OCI-M2 (cell line): ENCODE data around the gene ASIC4.

Experiments
- DNase-seq: peaks from one replicate; lab custom pipeline; 2025; ENCODE audit not compliant: unreplicated experiment; lab: John Stamatoyannopoulos, UW

The ASIC4 gene

DNA sequence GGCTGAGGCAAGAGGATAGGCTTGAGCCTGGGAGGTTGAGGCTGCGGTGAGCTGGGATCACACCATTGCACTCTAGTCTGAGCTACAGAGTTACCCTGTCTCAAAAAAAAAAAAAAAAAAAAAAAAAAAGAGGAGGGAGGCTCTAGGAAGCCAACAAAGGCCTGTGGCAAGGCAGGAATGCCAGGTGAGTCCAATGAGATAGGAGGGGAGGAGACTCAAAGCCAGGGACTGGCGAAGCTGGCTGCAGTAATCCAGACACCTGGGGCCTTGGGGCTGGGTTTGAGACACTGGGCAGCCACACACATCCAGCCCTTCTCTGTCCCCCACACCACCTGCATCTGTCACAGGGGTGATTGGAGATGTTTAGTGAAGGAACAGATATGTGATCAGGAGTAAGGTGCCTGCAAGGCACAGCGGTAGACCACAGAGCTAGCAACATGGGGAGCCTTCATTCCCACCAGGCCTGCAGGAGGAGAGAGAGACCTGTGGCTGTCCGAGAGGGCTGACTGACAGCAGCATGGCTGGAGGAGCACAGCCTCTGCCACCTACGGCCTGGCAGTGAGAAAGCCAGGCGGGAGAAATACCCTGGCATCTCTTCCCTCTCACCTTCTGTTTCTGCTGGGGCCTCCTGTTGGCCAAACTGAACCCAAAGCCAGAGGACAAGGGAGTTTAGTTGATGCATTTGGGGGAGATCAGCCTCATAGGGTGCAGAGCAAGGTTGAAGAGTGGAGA lies 19.8 kb downstream of the ASIC4 start:
- DNase-seq: no peak

DNA sequence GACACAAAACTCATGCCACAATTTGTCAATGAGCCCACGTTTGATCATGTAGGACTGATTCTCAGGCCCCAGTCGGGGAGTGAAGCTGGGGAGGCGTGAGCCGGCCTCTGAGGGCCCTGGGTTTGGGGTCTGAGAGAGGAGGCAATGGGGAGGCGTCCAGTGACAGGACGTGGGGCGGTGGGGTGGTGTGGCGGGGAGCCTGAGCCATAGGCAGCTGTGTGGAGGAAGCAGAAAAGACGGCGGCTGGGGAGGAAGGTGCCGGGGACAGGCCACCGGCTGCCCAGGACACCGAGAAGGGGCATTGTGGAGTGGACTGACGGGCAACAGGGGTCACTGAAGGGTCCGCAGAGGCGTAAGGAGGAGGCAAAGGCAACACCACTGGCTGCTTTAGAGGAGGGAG lies 22.1 kb downstream of the ASIC4 start:
- no peak for DNase-seq

DNA sequence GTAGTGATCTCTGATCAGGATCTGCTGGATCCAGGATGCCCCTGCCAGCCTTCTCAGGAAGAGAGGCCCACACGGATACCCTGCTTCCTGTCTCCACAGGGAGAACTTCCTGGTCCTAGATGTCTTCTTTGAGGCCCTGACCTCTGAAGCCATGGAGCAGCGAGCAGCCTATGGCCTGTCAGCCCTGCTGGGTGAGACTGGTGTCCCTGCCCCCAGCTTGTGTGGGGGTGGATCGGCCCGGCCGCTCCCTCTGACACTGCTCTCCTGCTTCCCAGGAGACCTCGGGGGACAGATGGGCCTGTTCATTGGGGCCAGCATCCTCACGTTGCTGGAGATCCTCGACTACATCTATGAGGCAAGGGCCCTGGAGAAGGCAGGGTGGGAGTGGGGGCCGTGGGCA lies 22.7 kb downstream of the ASIC4 start:
- DNase-seq: no peak

DNA sequence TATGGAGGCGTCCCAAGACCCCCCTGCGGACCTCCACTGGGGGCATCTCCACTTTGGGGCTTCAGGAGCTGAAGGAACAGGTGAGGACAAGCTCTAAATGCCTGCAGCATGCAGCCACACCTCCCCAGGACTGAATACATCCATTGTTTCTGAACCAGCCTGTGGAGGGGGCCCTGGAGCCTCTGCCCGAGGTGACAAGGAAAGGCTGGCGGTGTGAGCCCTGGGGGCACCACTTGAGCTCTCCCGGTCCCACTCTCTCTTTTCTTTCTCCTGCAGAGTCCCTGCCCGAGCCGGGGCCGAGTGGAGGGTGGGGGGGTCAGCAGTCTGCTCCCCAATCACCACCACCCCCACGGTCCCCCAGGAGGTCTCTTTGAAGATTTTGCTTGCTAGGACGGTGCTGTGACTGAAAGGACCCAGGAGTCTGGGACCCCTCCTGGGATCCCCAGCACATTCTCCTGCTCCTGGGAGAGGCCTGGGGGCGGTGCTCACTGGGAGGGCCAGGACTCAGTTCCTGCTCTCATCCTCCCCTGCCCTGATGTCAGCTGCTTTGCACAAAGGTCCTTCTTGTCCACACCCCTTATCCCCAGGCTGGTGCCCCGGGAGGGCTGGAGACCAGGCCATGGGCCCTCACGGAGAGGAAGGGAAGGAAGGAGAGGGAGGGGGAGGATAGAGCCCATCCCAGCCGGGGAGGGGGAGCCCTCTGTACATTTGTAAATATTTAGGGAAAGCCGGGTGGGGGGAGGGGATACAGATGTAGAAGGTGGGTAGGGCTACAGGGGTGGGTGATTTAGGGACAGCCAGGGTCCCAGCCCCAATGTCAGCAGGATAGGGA lies 23.6 kb downstream of the ASIC4 start:
- no peak for DNase-seq

DNA sequence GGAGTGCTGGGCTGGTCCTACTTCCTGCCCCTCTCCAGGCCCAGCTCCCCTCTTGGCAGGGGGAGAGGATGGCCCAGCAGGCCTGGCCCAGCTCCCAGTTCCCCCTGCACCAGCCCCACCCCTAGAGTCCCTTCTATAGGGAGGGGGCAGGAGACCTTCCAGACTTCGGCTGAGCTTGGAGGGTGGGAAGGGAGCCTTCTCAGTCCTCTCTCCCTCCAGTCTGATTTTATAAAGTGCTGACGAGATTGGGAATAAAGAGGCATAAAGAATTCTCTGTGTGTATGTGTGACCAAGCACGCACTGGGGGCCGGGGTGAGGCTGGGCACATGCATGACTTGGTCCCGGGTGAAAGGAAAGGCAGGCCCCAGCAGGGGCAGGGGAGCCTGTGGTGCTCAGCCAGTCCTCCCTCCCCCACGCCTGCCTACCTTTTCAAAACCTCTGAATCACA lies 24.2 kb downstream of the ASIC4 start:
- DNase-seq: no peak

DNA sequence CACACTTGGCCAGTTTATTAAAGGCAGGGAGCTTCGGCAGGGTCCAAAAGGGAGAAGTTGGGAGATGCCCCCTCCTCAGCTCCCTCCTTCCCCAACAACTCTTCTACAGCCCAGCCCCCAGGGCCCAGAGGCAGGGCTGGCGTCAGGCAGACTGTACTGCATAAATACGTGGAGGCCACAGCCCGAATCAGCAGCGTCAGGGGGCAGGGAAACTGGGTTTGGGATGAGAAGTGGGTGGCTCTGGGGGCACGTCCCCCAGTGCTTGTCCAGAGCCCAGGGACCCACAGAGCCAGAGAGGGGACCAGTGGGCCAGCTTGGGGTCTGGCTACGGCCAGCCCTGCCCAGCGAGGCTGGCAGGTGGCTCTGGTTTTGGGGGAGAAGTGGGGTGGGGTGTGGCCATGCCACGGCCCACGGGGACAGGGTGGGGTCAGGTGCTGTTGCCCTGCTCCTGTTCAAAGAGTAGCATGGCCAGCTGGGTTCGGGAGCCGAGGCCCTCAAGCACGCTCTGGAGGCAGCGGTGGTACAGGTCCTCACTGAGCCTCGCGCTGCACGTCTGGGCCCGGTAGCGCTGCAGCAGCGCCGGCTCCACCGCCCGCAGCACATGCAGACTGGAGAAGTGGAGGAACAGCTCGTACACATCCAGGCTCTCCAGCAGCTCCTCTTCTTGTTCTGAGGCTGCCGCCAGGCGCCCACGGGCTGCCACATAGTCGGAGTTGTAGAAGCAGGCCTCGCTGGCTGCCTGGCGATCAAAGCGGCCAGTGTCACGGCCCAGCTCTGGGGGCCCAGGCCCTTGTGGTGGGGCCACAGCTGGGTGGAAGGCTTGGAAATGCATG lies 24.9 kb downstream of the ASIC4 start:
- no peak for DNase-seq

DNA sequence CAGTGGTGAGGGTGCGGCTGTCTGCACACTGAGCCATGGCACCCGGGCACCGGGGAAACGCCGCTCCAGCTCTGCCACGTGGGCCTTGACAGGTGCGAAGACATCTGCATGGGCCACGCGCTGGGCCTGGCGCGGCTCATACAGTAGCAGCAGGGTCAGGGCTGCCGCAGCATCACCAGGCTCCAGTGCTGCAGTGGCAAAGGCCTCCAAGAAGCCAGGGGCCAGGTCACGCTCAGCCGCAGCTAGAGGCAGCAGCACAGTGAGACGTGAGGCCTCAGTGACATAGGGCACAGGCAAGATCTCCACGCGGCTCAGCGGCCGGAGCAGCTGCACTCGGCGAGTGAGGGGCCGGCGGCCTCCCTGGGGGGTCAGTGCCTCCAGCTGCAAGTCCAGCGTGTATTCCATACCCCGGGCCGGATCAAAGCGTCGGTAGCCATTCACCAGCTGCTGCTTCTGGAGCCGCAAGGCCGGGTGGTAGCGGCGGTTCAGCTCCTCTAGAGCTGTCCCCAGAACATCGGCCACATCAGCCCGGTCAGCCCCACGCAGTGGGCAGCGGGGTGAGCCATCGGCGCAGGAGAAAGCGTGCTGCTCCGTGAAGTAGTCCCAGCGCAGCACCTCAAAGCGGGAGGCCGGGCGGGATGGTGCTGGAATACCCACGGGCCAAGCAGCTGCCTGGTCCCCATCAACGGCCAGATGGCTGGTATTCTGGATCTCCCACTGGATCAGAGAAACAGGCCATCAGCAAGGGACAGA lies 25.8 kb downstream of the ASIC4 start:
- DNase-seq: no peak

DNA sequence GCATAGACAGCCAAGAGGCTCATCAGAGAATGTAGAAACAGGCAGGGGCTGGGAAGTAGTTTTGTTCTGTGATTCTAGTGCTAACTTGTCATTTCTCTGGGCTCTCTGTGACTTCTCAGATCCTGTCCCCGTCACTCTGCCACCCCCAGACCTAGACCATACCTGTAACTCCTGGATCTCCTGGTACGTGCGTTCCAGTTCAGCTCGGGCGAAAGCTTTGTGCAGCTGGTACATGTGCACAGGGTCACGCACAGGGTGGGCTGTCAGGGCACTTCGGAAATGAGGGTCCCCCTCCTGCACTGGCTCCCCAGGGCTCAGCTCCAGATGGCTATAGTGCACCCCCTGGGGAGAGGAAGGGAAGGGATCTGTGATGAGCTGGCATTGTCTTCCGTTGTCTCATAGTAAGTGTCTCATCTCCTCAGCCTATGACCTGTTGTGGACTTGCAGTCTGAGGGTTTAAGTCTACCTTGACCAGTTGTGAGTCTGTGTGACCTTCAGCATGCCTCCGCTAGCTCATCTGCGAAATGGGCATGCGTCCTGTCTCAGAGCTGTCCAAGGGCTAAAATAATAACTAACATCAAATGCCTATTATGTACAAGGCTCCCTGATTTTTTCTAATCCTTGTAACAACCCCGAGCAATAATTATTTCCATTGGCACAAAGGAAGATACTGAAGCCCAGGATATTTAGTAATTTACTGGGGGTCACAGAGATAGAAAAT lies 26.7 kb downstream of the ASIC4 start:
- no peak for DNase-seq

DNA sequence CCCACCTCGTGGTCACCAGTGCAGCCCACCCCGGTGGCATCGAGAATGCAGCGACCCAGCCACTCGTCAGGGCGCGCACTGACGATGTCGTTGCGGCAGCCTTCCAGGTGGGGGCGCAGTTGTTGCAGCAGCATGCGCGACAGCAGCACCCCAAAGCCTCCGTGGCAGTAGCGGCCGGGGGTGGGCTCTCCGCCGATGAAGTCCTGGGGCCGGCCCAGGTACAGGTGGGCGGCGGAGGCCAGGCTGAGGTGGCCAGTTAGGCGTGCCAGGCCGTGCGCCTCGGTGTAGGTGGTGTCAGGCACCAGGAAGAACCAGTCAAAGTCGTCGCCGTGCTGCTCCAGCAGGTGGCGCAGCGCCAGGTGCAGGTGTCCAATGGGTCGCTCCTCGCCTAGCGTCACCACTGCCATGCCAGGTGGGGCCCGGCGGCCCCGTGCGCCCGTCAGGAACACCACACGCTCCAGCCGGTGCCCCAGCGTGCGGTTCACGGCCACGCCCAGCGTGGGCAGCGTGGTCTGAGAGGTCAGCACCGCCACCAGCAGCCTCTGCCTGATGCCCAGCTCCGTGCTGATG lies 27.4 kb downstream of the ASIC4 start:
- no peak for DNase-seq

DNA sequence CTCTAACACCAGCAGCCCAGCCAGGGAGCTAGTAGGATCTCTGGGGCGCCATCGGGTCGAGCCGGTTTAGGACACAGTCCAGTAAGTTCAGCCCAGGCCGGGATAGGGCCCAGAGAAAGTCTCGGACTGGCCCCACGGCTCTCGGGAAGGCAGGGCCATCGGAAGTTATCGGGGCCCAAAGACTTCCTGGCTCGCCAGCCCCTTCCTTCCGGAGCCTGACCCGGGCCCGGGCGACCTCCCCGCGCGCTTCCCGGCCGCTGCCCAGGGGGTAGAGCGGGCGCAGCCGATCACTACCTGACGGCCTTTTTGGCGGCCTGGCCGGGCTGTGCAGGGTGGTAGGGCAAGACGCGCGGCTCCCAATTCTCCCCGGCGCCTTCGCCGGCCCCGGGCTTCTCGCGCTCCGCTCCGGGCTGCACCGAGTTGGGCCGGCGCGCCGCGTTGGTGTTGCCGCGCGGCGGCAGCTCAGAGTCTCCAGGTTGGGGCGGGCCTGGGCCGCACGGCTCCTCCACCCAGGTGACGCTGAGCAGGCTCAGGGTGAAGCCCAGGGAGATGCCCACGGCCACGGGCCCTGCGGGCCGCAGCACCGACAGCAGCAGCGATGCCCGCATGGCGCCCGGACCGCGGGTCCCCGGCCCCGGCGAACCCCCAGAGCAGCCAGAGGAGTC lies 28.8 kb downstream of the ASIC4 start:
- DNase-seq: no peak

DNA sequence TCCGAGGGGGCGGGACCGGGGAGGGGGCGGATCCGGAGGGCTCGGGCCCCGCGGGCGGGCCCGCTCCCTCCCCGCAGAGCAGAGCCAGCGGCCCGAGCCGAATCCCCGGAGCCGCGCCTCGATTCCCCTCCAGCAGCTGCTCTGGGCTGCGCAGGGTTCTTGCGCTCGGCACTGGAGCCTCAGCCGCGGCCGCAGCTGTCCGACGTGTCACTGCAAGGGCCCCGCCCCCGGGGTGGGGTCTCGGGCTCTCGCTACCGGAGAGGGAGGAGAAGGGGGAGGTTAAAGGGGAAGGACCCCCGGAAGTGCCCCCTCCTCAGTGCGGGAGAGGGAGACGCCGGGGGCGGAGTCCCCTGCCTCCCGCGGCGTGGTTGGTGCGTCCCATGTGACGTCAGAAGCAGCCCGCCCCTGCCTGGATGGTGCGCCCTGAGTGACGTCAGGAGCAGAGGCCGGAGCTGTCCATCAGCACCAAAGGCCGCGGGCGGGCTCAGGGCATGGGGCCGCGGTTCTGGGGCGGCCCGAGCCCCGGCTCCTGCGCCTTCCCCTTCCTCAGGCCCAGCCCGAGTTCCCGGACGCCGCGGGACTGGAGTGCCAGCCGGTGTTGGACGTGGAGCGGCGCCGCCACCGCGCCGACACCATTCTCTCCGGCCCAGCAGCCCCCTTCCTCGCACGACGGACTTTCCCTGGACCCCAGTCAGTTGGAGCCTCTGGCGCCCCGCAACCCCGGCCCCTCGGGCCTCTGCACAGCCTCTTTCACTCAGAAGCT lies 29.5 kb downstream of the ASIC4 start, which contains the start of the genes CHPF and TMEM198:
Gene CHPF (minus strand): TSS at position 214 of the 763 bp plus-strand sequence. CDS start 271 bp downstream, outside the sequence.
Gene TMEM198 (plus strand): TSS at position 433 of the 763 bp plus-strand sequence. CDS start 700 bp downstream, outside the sequence.
- peak; percentile 86 for DNase-seq

DNA sequence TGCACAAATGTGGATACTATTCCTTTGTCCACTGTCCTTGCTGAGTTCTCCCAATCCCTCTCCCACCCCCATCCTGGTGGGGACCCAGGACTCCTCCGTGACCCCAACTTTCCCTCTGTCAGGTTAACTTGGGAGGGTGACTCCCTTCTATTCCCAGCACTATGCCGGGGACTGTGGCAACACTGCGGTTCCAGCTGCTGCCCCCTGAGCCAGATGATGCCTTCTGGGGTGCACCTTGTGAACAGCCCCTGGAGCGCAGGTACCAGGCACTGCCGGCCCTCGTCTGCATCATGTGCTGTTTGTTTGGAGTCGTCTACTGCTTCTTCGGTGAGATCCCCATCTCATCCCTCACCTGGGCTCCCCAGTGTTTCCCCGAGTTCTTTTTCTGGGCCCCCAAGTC lies 30.3 kb downstream of the ASIC4 start:
- DNase-seq: no peak

DNA sequence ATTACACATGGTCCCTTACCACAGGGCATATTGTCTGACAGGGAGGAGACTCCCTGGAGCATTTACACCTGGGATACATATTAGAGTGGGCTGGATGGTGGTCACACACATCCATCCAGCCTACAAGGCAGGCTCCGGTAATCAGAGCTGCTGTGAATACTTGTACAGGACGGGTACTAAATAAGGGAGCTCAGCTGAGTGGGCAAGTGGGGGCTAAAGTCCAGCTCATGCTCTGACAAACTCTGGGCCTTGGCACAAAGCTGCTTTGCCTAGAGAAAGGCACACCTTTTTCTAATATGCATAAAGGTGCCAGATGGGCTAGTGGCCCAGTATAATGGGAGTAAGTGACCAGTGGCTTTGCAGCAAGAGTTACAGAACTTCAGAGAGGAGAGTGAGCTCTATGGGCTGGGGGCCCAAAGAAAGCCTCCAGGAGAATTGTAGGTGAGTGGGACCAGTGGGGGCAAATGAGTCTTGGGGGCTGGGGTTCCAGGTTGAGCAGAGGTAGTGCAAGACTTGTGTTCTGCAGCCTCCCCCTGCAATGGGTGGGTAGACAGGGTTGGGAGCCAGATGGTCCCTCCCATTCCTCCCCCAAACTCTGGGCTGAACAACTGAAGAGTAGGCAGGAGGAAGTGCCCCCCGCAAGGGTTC lies 31.1 kb downstream of the ASIC4 start:
- no peak for DNase-seq

DNA sequence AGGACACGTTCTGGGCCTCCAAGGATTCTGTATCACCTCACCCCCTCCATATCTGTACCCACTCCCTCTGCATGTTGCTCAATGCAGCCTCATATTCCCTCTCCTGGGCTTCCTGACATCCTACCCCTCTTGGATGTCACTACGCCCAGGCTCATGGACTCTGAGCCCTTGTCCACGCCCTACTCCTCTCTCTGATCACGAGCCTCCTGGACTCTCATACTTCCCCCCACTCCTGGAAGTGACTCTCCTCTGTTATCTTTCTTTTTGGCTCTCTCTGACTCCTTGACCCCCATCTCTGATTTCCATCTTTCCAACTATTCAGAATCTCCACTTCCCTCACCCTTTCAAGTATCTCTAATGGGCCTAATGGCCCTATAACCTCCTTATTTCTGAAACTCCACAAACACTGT lies 31.7 kb downstream of the ASIC4 start:
- no peak for DNase-seq

DNA sequence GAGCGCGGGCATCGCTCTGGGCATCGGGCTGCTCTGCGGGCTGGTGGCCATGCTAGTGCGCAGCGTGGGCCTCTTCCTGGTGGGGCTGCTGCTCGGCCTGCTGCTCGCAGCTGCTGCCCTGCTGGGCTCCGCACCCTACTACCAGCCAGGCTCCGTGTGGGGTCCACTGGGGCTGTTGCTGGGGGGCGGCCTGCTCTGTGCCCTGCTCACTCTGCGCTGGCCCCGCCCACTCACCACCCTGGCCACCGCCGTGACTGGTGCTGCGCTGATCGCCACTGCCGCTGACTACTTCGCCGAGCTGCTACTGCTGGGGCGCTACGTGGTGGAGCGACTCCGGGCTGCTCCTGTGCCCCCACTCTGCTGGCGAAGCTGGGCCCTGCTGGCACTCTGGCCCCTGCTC lies 33.3 kb downstream of the ASIC4 start:
- no peak for DNase-seq

DNA sequence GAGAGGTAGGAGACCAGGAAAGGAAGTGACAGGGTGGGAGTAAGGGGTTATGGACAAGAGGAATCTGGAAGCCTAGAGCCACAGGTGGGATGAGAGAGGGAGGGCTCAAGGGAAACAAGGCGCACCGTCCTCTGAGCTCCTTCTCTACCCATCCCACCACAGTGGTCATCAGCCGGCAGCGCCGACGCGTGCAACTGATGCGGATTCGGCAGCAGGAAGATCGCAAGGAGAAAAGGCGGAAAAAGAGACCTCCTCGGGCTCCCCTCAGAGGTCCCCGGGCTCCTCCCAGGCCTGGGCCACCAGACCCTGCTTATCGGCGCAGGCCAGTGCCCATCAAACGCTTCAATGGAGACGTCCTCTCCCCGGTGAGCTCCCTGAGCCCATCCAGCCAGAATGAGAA lies 34.7 kb downstream of the ASIC4 start:
- no peak for DNase-seq

DNA sequence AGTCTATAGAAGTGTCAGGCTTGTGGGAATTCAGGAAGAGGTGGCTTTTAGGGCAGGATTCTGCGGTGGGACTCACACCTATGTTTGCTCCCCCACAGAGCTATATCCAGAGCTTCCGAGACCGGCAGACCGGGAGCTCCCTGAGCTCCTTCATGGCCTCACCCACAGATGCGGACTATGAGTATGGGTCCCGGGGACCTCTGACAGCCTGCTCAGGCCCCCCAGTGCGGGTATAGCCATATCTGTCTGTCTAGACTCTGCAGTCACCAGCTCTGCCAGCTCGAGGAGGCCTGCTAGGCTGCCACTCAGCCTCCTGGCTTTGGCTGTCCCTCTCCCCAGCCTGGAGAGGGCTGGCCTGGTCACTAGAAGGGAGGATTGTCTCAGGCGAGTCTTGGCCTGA lies 35.3 kb downstream of the ASIC4 start:
- no peak for DNase-seq
